Stimulated activated CD4-positive, alpha-beta T cell treated with anti-CD3 and anti-CD28 coated beads, Interleukin-12 subunit alpha, Interleukin-12 subunit beta, amount 100 ng/mL, for 24 hours (primary cell): ENCODE results near the gene PAM.
"Not testable (repeated sequence)": the region's sequence is repeated elsewhere in the genome, so short reads cannot be mapped to it uniquely, and the experiment has no call there.

Source experiments
- DNase-seq, 2 experiments: peaks; one replicate each; pipeline ENCODE4 v3.0.0-alpha.2; 2020; ENCODE audit warnings: low read depth in 2 of 2

Gene PAM

DNA sequence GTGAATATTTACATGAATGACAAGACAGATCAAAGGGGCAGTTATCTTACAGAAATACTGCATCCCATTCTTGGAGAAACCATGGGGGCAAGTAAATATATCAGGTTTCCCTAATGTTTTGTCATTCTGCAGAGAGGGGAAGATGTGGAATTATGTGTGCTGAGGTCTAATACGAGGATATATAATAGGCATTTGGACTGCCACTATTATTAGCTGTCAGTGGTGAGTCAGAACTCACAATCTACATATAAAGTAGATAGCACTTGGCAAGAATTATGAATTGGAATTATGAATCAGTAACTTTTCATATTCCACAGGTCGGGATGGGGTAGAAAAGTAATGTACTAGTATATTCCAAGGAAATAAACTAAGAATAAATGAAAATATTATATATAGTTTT is 243.1 kb downstream of the PAM start:
- no peak for DNase-seq

- DNase-seq = no peak
These were observed 244.1 kb downstream of the PAM start for GRCh38 chr5:102999191-102999590.

DNA sequence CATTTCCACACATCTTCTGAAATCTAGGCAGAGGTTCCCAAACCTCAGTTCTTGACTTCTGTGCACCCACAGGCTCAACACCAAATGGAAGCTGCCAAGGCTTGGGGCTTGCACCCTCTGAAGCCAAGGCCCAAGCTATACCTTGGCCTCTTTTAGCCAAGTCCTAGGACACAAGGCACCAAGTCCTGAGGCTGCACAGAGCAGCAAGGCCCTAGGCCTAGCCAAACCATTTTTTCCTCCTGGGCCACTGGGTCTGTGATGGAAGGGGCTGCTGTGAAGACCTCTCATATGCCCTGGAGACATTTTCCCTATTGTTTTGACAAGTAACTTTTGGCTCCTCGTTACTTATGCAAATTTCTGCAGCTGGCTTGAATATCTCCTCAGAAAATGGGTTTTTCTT is 244.5 kb downstream of the PAM start:
- not testable (repeated sequence) for DNase-seq

DNA sequence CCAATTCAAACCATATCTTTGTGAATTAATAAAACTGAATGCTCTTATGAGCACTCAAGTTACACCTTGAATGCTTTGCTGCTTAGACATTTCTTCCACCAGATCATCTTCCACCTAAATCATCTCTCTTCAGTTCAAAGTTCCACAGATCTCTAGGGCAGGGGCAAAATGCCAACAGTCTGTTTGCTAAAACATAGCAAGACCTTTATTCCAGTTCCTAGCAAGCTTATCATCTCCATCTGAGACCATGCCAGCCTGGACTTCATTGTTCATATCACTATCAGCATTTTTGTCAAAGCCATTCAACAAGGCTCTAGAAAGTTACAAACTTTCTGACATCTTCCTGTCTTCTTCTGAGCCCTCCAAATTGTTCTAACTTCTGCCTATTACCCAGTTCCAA is 245.0 kb downstream of the PAM start:
- no peak for DNase-seq

DNA sequence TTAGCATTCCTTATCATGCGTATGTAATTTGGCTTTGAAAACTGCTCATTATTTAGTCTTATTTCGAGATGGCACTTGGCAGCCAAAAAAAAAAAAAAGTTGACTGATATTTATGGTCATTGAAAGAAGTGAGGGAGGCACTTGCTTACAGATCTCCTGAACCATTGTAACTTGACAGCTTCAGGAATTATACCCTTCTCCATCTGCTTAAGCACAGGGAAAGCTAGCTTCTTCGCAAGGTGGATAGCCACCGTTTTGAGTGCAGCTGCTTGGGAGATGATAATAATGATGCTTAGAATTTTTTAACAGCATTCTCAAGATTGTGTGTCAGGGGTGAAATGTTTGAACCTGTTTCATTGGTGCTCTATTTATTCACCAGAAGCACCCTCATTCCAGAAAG is 248.8 kb downstream of the PAM start:
- DNase-seq = no peak

DNA sequence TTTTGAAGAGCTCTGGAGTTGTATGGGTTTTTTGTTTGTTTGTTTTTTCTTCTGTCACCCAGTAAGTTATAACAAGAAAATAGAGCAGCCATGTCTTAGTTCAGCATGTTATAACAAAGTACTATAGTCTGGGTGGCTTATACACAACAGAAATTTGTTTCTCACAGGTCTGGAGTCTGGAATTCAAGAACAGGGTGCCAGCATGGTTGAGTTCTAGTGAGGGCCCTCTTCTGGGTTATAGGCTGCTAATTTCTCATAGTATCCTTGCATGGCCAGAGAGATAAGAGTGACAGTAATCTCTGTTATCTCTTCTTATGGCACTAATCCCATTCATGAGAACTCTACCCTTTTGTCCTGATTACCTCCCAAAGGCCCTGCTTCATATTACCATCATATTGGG is 250.2 kb downstream of the PAM start:
- DNase-seq = no peak

DNA sequence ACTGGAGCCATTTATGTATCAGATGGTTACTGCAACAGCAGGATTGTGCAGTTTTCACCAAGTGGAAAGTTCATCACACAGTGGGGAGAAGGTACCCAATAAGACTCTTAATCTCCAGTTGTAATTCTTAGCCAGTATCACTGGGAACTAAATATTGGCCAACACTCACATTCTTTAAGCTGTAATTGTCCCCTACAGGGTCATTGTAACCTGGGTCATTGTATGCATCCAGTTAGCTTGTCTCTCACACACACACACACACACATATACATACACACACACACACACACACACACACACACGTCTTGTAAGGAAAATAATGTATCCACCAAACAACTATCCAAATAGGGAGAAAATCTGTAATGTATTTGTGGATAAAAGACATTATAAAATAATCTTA is 251.8 kb downstream of the PAM start:
- DNase-seq = no peak

- no peak for DNase-seq
These were observed 255.1 kb downstream of the PAM start for GRCh38 chr5:103010168-103010567.

GRCh38 chr5:103013933-103014552 is 258.9 kb downstream of the PAM start:
- DNase-seq = no peak

GRCh38 chr5:103014983-103015382 is 259.9 kb downstream of the PAM start:
- no peak for DNase-seq

DNA sequence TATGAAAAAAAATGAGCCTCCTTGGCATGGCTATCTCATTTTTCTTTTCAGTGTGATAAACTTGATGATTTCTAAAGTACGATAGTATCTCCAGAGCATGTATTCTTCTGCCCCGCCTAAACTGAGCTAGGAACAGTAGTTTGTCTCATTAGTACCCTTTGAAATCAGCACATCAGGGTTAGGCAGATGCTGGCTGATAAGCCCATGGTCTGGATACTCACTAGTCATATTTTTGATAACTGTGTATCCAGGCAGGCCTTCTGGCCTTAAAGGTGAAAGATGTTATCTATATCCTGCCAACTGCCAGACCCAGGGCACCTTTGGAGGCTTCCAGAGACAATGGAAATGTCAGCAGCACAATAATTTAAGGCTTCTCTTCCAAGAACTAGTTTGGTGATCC is 261.1 kb downstream of the PAM start:
- no peak for DNase-seq

GRCh38 chr5:103019804-103020203 is 264.7 kb downstream of the PAM start:
- DNase-seq = no peak

DNA sequence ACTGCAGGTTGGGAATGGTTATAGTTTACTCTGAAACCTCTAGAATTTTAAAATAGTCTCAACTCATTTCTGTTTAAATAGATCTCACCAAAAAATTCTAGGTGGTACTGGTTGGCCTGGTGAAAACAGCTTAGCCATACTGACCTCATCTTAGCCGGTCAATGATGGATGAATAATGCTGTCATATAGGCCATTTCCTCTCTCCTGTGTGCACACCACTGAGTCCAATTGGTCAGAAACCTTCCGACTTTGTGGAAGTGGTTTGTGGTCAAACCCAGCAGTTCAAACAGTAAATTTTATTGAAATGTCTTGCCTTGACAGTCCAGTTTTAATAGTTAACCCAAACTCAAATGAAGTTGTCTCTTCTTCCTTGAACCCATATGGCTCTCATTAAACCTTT is 266.2 kb downstream of the PAM start:
- no peak for DNase-seq

GRCh38 chr5:103027267-103027666 is 272.2 kb downstream of the PAM start:
- DNase-seq = no peak

DNA sequence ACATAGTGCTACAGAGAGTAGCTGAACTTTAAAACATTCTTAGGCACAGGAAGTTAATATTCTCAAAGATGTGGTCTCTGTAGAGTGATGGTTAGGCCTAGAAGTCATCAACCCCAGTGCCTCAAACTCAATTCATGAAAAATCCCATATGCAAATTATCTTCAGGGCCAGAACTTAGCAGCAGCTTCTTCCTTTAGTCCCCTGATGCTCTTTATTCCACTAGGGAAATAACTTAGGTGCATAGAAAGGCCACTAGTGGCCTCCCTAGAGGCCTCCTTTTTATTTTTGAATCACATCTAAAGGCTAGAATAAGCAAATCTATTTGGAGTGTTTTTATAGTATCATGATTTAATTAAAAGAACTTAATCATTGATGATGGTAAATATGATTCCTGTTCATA is 276.5 kb downstream of the PAM start:
- DNase-seq = no peak

GRCh38 chr5:103033696-103034095 is 278.6 kb downstream of the PAM start:
- no peak for DNase-seq

DNA sequence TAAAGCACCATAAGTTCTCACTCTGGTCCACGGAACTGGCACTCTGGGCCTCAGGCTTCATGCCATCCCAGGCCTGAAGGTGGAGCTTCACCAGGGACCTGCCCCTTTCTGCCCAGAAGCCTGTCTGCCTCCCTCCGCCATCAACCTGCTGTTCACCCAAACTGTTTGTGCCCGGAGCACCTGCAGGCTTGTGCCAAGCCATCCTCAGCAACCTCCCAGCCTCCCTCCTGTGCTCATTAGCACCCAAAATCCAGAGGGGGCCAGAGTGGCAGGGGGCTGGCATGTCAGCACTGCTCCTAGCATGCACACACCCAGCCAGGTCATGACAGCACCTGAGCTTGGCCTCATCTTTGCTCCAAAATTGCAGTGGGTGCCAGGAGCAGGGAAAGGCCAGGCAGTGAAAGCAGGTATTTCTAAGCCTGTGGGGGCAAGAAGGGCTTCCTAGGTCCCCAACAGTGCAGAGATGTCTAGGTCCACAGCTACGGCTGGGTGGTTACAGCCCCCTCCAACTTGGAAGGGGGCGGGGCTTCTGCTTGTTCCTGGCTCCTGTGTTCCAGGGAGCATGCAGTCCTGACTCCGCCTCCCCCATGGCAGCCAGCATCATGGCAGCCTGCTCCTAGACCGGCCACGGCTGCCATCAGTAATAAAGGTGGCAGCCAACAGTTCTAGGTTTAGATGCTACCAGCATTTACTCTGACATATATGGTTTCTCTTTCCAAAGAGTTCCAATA is 279.7 kb downstream of the PAM start:
- DNase-seq = no peak

DNA sequence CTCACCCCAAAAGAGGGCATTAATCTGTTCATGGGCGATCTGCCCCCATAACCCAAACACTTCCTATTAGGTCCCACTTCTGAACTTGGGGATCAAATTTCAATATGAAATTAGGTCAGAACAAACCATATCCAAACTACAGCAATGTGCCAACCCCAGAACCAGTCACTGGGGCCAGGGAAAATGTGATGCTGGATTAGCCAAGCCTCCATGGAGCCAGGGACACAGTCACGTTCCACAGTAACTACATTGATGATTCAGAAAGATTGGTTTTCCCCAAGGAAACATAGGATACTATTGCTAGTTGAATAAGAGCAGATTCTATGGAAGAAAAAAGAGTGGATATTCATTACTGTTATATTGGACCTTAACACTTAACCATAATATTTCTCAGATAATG is 280.6 kb downstream of the PAM start:
- no peak for DNase-seq

DNA sequence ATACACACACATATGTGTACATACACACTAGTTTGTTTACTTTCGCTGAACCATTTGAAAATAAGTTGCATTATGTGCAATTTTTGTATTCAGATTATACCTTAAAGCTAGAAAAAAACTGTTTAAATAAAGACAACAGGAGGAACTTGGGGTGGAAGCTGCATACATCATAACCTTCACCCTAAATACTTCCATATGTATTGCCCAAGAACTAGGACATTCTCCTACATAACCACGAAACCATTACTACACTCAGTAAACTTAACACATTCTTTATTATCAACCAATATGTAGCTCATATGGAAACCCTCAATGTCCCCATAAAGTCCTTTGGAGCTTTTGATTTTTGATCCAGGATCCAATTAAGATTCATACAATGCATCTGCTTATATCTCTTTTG is 281.5 kb downstream of the PAM start:
- no peak for DNase-seq

DNA sequence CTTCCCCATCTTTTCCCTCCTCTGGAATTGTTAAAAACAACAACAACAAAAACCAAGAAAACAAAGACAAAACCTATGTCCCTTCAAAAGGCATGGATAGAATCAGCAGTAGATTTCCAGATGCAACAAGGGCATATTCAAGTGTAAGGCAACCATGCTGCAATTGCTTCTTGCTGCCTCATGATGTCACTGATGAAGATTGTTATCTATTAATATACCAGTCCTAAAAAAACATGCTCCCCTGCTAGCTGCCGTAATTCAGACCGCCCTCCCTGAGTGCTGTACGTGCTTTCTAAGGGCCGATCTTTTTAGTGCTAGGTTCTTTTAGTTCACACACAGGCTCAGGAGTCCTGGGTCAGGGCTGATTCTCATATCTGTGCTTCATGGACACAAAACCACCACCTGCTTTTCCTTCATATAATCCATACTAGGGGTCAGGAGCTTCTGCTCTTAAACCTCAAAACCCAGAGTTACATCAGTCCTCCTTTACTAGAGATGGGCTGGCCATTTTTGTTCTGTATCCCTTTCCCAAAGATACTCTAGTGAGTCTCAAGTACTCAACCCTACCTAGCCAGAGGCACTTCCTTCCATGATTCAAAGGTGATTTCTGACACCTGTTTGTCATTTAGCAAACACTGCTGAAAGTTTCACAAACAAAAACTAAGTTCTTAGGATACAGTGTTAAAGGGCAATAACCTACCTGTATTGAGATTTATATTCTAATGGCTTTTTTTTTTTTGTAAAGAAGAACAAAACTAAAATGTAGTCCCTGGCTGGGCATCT is 282.8 kb downstream of the PAM start:
- DNase-seq = no peak

DNA sequence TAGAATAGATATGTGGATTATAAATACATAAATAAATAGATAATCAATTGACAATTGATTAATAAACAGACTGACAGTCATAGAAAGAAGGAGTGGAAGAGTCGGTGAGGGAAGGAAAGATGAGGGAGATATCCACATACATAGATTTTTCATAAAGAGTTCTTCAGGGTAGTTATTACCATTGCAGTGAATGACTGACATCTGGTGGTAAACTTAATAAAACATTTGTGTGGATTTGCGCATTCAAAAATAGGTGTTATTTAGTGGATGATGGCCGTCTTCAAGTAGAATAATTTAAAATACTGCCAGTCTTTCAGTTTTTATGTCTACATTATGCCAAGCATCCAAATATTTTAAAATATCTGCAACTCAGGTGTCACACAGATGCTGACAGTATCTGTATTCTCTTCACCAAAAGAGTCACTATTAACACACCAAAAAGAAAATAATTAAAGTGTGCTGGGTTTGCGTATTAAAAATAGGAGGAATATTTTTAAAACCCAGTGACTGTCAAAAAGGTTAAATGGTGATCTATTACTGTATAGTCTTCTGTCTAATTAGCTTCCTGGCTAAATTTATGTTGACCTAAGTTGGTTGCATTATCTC is 286.1 kb downstream of the PAM start:
- DNase-seq = no peak

DNA sequence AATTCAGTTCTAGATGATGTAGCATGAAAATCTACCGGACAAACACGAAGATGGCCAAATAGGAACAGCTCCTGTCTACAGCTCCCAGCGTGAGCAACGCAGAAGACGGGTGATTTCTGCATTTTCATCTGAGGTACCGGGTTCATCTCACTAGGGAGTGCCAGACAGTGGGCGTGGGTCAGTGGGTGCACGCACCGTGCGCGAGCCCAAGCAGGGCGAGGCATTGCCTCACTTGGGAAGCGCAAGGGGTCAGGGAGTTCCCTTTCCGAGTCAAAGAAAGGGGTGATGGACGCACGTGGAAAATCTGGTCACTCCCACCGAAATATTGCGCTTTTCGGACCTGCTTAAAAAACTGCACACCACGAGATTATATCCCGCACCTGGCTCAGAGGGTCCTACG is 291.6 kb downstream of the PAM start:
- not testable (repeated sequence) for DNase-seq
